HEK293 (cell line): ENCODE measurements around the gene CD46.

Experiments used
- CTCF ChIA-PET: fragments of 350-600 bp; formaldehyde crosslinking; extraction: SDS; loops from one replicate; lab custom pipeline; 2021; ENCODE audit warnings: antibody characterized with exemption; lab: Yijun Ruan, JAX
- POLR2A ChIA-PET: fragments of 300-600 bp; formaldehyde crosslinking; extraction: SDS; loops from one replicate; lab custom pipeline; 2020; ENCODE audit warnings: antibody characterized with exemption, inconsistent platforms; lab: Yijun Ruan, JAX
- H3K27ac ChIP-seq: fragments of 200-500 bp; sonication (Bioruptor generic); 2 replicates; pipeline ENCODE4 v1.5.1; 2014; ENCODE audit warnings: low read depth, low read length, control low read depth, inconsistent platforms; ENCODE audit errors: extremely low read depth
- H3K36me3 ChIP-seq, 2 experiments: fragments of 200-500 bp in 1 of 2; sonication (Bioruptor generic) in 1 of 2; 1 replicate in 1 of 2; 2 replicates in 1 of 2; pipeline ENCODE4 v1.5.1; 2014 to 2017; ENCODE audit warnings: inconsistent platforms in 2 of 2, low read length in 2 of 2; ENCODE audit not compliant: control insufficient read depth in 2 of 2, insufficient read depth in 1 of 2
- H3K4me1 ChIP-seq: fragments of 200-500 bp; sonication (Bioruptor generic); 2 replicates; pipeline ENCODE4 v1.5.1; 2014; ENCODE audit warnings: mild to moderate bottlenecking, low read length, inconsistent platforms; ENCODE audit not compliant: control insufficient read depth, insufficient read depth
- H3K4me3 ChIP-seq: 2 replicates; pipeline ENCODE4 v1.5.1; 2011; ENCODE audit warnings: low read depth, mild to moderate bottlenecking, control low read depth, low read length, moderate library complexity
- H3K9me3 ChIP-seq: fragments of 200-500 bp; sonication (Bioruptor generic); 2 replicates; pipeline ENCODE4 v1.5.1; 2014; ENCODE audit warnings: low read depth, low read length, inconsistent platforms; ENCODE audit not compliant: control insufficient read depth, insufficient read depth
- EGR2 ChIP-seq: fragments of 450-650 bp; formaldehyde crosslinking; IDR thresholded peaks from 2 replicates; pipeline ENCODE4 v1.5.1; 2016; ENCODE audit warnings: low read depth, missing biosample characterization, missing genetic modification characterization
- GLIS1 ChIP-seq: fragments of 450-650 bp; formaldehyde crosslinking; IDR thresholded peaks from 2 replicates; pipeline ENCODE4 v1.5.1; 2016; ENCODE audit warnings: missing biosample characterization, missing genetic modification characterization
- GLIS2 ChIP-seq: fragments of 450-650 bp; formaldehyde crosslinking; IDR thresholded peaks from 2 replicates; pipeline ENCODE4 v1.5.1; 2016; ENCODE audit warnings: missing biosample characterization, missing genetic modification characterization
- KLF7 ChIP-seq: fragments of 450-650 bp; formaldehyde crosslinking; IDR thresholded peaks from 2 replicates; pipeline ENCODE4 v1.5.1; 2016; ENCODE audit warnings: missing biosample characterization, missing genetic modification characterization, borderline replicate concordance
- KLF9 ChIP-seq: fragments of 450-650 bp; formaldehyde crosslinking; IDR thresholded peaks from 2 replicates; pipeline ENCODE4 v1.5.1; 2016; ENCODE audit warnings: missing biosample characterization, missing genetic modification characterization, low read depth
- OVOL3 ChIP-seq: fragments of 450-650 bp; formaldehyde crosslinking; IDR thresholded peaks from 2 replicates; pipeline ENCODE4 v1.5.1; 2016; ENCODE audit warnings: missing biosample characterization, missing genetic modification characterization
- PATZ1 ChIP-seq: fragments of 450-650 bp; formaldehyde crosslinking; IDR thresholded peaks from 2 replicates; pipeline ENCODE4 v1.5.1; 2016; ENCODE audit warnings: missing biosample characterization, missing genetic modification characterization
- SCRT2 ChIP-seq: fragments of 450-650 bp; formaldehyde crosslinking; IDR thresholded peaks from 2 replicates; pipeline ENCODE4 v1.5.1; 2016; ENCODE audit warnings: missing biosample characterization, missing genetic modification characterization
- SETDB1 ChIP-seq: IDR thresholded peaks from one replicate; pipeline ENCODE4 v1.6.1; 2017; ENCODE audit warnings: mild to moderate bottlenecking, low read length, moderate library complexity, mixed read lengths; ENCODE audit not compliant: insufficient read length
- SP2 ChIP-seq: fragments of 450-650 bp; formaldehyde crosslinking; IDR thresholded peaks from 2 replicates; pipeline ENCODE4 v1.5.1; 2016; ENCODE audit warnings: missing biosample characterization, missing genetic modification characterization
- ZBTB20 ChIP-seq: fragments of 450-650 bp; formaldehyde crosslinking; IDR thresholded peaks from 2 replicates; pipeline ENCODE4 v1.5.1; 2016; ENCODE audit warnings: missing biosample characterization, missing genetic modification characterization
- ZBTB21 ChIP-seq: fragments of 450-650 bp; formaldehyde crosslinking; IDR thresholded peaks from 2 replicates; pipeline ENCODE4 v1.5.1; 2017; ENCODE audit warnings: missing biosample characterization, missing genetic modification characterization
- ZFP41 ChIP-seq: fragments of 450-650 bp; formaldehyde crosslinking; IDR thresholded peaks from 2 replicates; pipeline ENCODE4 v1.5.1; 2016; ENCODE audit warnings: missing biosample characterization, missing genetic modification characterization, borderline replicate concordance
- ZNF175 ChIP-seq: fragments of 450-650 bp; formaldehyde crosslinking; IDR thresholded peaks from 2 replicates; pipeline ENCODE4 v1.5.1; 2016; ENCODE audit warnings: missing biosample characterization, missing genetic modification characterization
- ZNF211 ChIP-seq: fragments of 450-650 bp; formaldehyde crosslinking; IDR thresholded peaks from 2 replicates; pipeline ENCODE4 v1.5.1; 2016; ENCODE audit warnings: low read depth, missing biosample characterization, missing genetic modification characterization
- ZNF23 ChIP-seq: fragments of 450-650 bp; formaldehyde crosslinking; IDR thresholded peaks from 2 replicates; pipeline ENCODE4 v1.5.1; 2016; ENCODE audit warnings: missing biosample characterization, missing genetic modification characterization, borderline replicate concordance
- ZNF266 ChIP-seq: fragments of 450-650 bp; formaldehyde crosslinking; IDR thresholded peaks from 2 replicates; pipeline ENCODE4 v1.5.1; 2016; ENCODE audit warnings: missing biosample characterization, missing genetic modification characterization, low read depth
- ZNF324 ChIP-seq: fragments of 450-650 bp; formaldehyde crosslinking; IDR thresholded peaks from 2 replicates; pipeline ENCODE4 v1.5.1; 2016; ENCODE audit warnings: missing biosample characterization, missing genetic modification characterization
- ZNF341 ChIP-seq: fragments of 450-650 bp; formaldehyde crosslinking; IDR thresholded peaks from 2 replicates; pipeline ENCODE4; 2016; ENCODE audit warnings: low read depth, missing biosample characterization, missing genetic modification characterization
- ZNF416 ChIP-seq: fragments of 450-650 bp; formaldehyde crosslinking; IDR thresholded peaks from 2 replicates; pipeline ENCODE4 v1.5.1; 2016; ENCODE audit warnings: missing biosample characterization, missing genetic modification characterization
- ZNF426 ChIP-seq: fragments of 450-650 bp; formaldehyde crosslinking; IDR thresholded peaks from 2 replicates; pipeline ENCODE4 v1.5.1; 2017; ENCODE audit warnings: missing biosample characterization, missing genetic modification characterization, mild to moderate bottlenecking, inconsistent platforms, moderate library complexity
- ZNF449 ChIP-seq: fragments of 450-650 bp; formaldehyde crosslinking; IDR thresholded peaks from 2 replicates; pipeline ENCODE4 v1.5.1; 2017; ENCODE audit warnings: missing biosample characterization, mild to moderate bottlenecking, missing genetic modification characterization, moderate library complexity
- ZNF580 ChIP-seq: fragments of 450-650 bp; formaldehyde crosslinking; IDR thresholded peaks from 2 replicates; pipeline ENCODE4 v1.5.1; 2016; ENCODE audit warnings: missing biosample characterization, missing genetic modification characterization
- ZNF623 ChIP-seq: fragments of 450-650 bp; formaldehyde crosslinking; IDR thresholded peaks from 2 replicates; pipeline ENCODE4 v1.5.1; 2016; ENCODE audit warnings: missing biosample characterization, missing genetic modification characterization
- ZNF658 ChIP-seq: fragments of 450-650 bp; formaldehyde crosslinking; IDR thresholded peaks from 2 replicates; pipeline ENCODE4; 2016; ENCODE audit warnings: missing biosample characterization, missing genetic modification characterization
- ZNF707 ChIP-seq: fragments of 450-650 bp; formaldehyde crosslinking; IDR thresholded peaks from 2 replicates; pipeline ENCODE4 v1.5.1; 2016; ENCODE audit warnings: missing biosample characterization, missing genetic modification characterization

Gene CD46

GRCh38 chr1:207825719-207826556, 74.1 kb downstream of the CD46 start:
- Histone ChIP-seq H3K36me3 (peaks cover 0 to 9% of the 10 kb centered on the region in 2 experiments; a peak in 1 of 3 replicates), H3K27ac (no peak overlapping the region), H3K9me3 (no peaks in the 10 kb centered on the region), H3K4me3 (no peak overlapping the region), H3K4me1 (no peaks in the 10 kb centered on the region)
- CTCF ChIA-PET: interaction anchor here (0.6 to 2.9 kb wide), 4 partner anchors 19 to 139 kb away, joined by 3 to 12 read pairs (median 5); no protein-coding TSS in a partner anchor
- TF ChIP-seq ZBTB21 (tag by site-specific recombination): no peak
- no peak for TF ChIP-seq ZNF426 (tag by site-specific recombination)
- no peak for TF ChIP-seq ZNF211 (tag by site-specific recombination)
- TF ChIP-seq KLF9 (tag by site-specific recombination): no peak
- no peak for TF ChIP-seq ZNF175 (tag by site-specific recombination)
- no peak for TF ChIP-seq GLIS2 (tag by site-specific recombination)
- TF ChIP-seq OVOL3: no peak
- TF ChIP-seq ZNF23 (tag by site-specific recombination): no peak
- TF ChIP-seq ZNF266 (tag by site-specific recombination): no peak
- POLR2A ChIA-PET: no interaction called here

GRCh38 chr1:207826557-207827487, 75.0 kb downstream of the CD46 start:
- Histone ChIP-seq H3K4me1 (no peaks in the 10 kb centered on the region), H3K4me3 (no peak overlapping the region), H3K27ac (no peak overlapping the region), H3K9me3 (no peaks in the 10 kb centered on the region), H3K36me3 (peaks cover 0 to 9% of the 10 kb centered on the region in 2 experiments; a peak in 1 of 3 replicates)
- no peak for TF ChIP-seq ZNF707 (tag by site-specific recombination)
- TF ChIP-seq GLIS1: peak; percentile 61
- no peak for TF ChIP-seq PATZ1 (tag by site-specific recombination)
- peak; percentile 66; the same call in 1 of the 2 replicates for TF ChIP-seq SCRT2 (tag by site-specific recombination)
- TF ChIP-seq ZNF449 (tag by site-specific recombination): peak; percentile 38; the same call in 1 of the 2 replicates
- CTCF ChIA-PET: interaction anchor here (0.6 to 2.9 kb wide), 11 partner anchors 15 to 375 kb away, joined by 3 to 13 read pairs (median 4); no protein-coding TSS in a partner anchor
- POLR2A ChIA-PET: interaction anchor here (0.7 kb wide), 1 partner anchor 195 kb away, joined by 3 read pairs; no protein-coding TSS in a partner anchor

GRCh38 chr1:207827488-207827830, 75.6 kb downstream of the CD46 start:
- H3K4me1 ChIP-seq: no peaks in the 10 kb centered on the region
- H3K4me3 ChIP-seq: no peak overlapping the region
- no peaks in the 10 kb centered on the region for H3K9me3 ChIP-seq
- POLR2A ChIA-PET: interaction anchor here (0.7 kb wide), 1 partner anchor 195 kb away, joined by 3 read pairs; no protein-coding TSS in a partner anchor
- H3K27ac ChIP-seq: no peak overlapping the region
- CTCF ChIA-PET: interaction anchor here (0.6 to 3.2 kb wide), 10 partner anchors 14 to 845 kb away, joined by 3 to 28 read pairs (median 5); no protein-coding TSS in a partner anchor
- H3K36me3 ChIP-seq: peaks cover 0 to 9% of the 10 kb centered on the region in 2 experiments; a peak in 1 of 3 replicates
- no peak for TF ChIP-seq ZNF580 (tag by site-specific recombination)
- no peak for TF ChIP-seq ZBTB20 (tag by site-specific recombination)
- TF ChIP-seq EGR2: no peak
- TF ChIP-seq ZNF324 (tag by site-specific recombination): no peak
- no peak for TF ChIP-seq SETDB1
- no peak for TF ChIP-seq KLF7 (tag by site-specific recombination)
- TF ChIP-seq ZNF623: no peak
- no peak for TF ChIP-seq ZNF266 (tag by site-specific recombination)
- no peak for TF ChIP-seq ZNF658 (tag by site-specific recombination)
- TF ChIP-seq ZNF416 (tag by site-specific recombination): no peak
- TF ChIP-seq ZFP41 (tag by site-specific recombination): no peak
- no peak for TF ChIP-seq SP2 (tag by site-specific recombination)
- TF ChIP-seq ZNF341 (tag by site-specific recombination): no peak
- TF ChIP-seq KLF9 (tag by site-specific recombination): no peak
